SK-N-SH treated with all-trans-retinoic acid at 6 μM for 48 hours (cell line): ENCODE measurements around the gene RNASE11.

Experiments
- ATAC-seq: fragments of 200-7000 bp; cut with Tn5 transposase; 3 replicates; pipeline ENCODE4 v1.9.1; 2020; ENCODE audit warnings: mild to moderate bottlenecking, moderate library complexity
- ARNTL ChIP-seq: fragments of 450-650 bp; formaldehyde crosslinking; IDR thresholded peaks from 2 replicates; pipeline ENCODE4 v1.5.0; 2020; ENCODE audit warnings: low read depth, mild to moderate bottlenecking, moderate library complexity, borderline replicate concordance
- BACH2 ChIP-seq: fragments of 250-450 bp; sonication (Bioruptor Pico); IDR thresholded peaks from 2 replicates; pipeline ENCODE4 v1.9.0; 2021; ENCODE audit warnings: mild to moderate bottlenecking, borderline replicate concordance
- CREB5 ChIP-seq: fragments of 250-450 bp; sonication (Bioruptor Pico); IDR thresholded peaks from 2 replicates; pipeline ENCODE4 v1.5.1; 2020; ENCODE audit warnings: low read depth, mild to moderate bottlenecking, moderate library complexity
- CSDC2 ChIP-seq: fragments of 250-450 bp; sonication (Bioruptor Pico); IDR thresholded peaks from 2 replicates; pipeline ENCODE4 v1.5.0; 2020; ENCODE audit warnings: mild to moderate bottlenecking, moderate library complexity
- ESRRG ChIP-seq: fragments of 250-450 bp; sonication (Bioruptor Pico); IDR thresholded peaks from 2 replicates; pipeline ENCODE4 v1.6.1; 2021; ENCODE audit warnings: mild to moderate bottlenecking
- GLIS3 ChIP-seq: fragments of 250-450 bp; sonication (Bioruptor Pico); IDR thresholded peaks from 2 replicates; pipeline ENCODE4 v1.5.0; 2020; ENCODE audit warnings: mild to moderate bottlenecking, moderate library complexity
- ISL1 ChIP-seq: fragments of 250-450 bp; sonication (Bioruptor Pico); IDR thresholded peaks from 2 replicates; pipeline ENCODE4 v2.1.2; 2022; ENCODE audit warnings: mild to moderate bottlenecking, moderate library complexity
- PATZ1 ChIP-seq: fragments of 250-450 bp; sonication (Bioruptor Pico); IDR thresholded peaks from 2 replicates; pipeline ENCODE4 v1.8.0; 2020; ENCODE audit warnings: mild to moderate bottlenecking, moderate library complexity, borderline replicate concordance
- POU6F1 ChIP-seq: fragments of 250-450 bp; sonication (Bioruptor Pico); IDR thresholded peaks from 2 replicates; pipeline ENCODE4 v1.8.0; 2021; ENCODE audit warnings: low read depth, mild to moderate bottlenecking, moderate library complexity, borderline replicate concordance
- PPARA ChIP-seq: fragments of 250-450 bp; sonication (Bioruptor Pico); IDR thresholded peaks from 2 replicates; pipeline ENCODE4 v1.5.0; 2020; ENCODE audit warnings: mild to moderate bottlenecking, borderline replicate concordance
- SNAI2 ChIP-seq: fragments of 250-450 bp; sonication (Bioruptor Pico); IDR thresholded peaks from 2 replicates; pipeline ENCODE4 v1.5.0; 2020; ENCODE audit warnings: mild to moderate bottlenecking, moderate library complexity
- TCF4 ChIP-seq: fragments of 250-450 bp; sonication (Bioruptor Pico); IDR thresholded peaks from 2 replicates; pipeline ENCODE4 v1.8.0; 2021; ENCODE audit warnings: mild to moderate bottlenecking, moderate library complexity, borderline replicate concordance
- ZC3H10 ChIP-seq: fragments of 250-450 bp; sonication (Bioruptor Pico); IDR thresholded peaks from 2 replicates; pipeline ENCODE4 v1.5.1; 2021; ENCODE audit warnings: mild to moderate bottlenecking, moderate library complexity
- ZFP3 ChIP-seq: fragments of 250-450 bp; sonication (Bioruptor Pico); IDR thresholded peaks from 2 replicates; pipeline ENCODE4 v1.5.0; 2020; ENCODE audit warnings: mild to moderate bottlenecking, moderate library complexity
- ZFP30 ChIP-seq: fragments of 450-650 bp; formaldehyde crosslinking; IDR thresholded peaks from 2 replicates; pipeline ENCODE4 v1.5.0; 2022; ENCODE audit warnings: mild to moderate bottlenecking, moderate library complexity
- ZNF565 ChIP-seq: fragments of 450-650 bp; formaldehyde crosslinking; conservative IDR thresholded peaks from 2 replicates; pipeline ENCODE4 v1.5.0; 2020; ENCODE audit warnings: low read depth, mild to moderate bottlenecking, moderate library complexity
- ZNF70 ChIP-seq: fragments of 450-650 bp; formaldehyde crosslinking; IDR thresholded peaks from 2 replicates; pipeline ENCODE4 v1.5.0; 2020; ENCODE audit warnings: mild to moderate bottlenecking, moderate library complexity
- ZNF8 ChIP-seq: fragments of 450-650 bp; formaldehyde crosslinking; IDR thresholded peaks from 2 replicates; pipeline ENCODE4 v1.5.0; 2020; ENCODE audit warnings: mild to moderate bottlenecking, moderate library complexity
- TF ChIP-seq, protein P1 (sequence below): fragments of 250-450 bp; sonication (Bioruptor Pico); IDR thresholded peaks from 2 replicates; pipeline ENCODE4 v1.5.1; 2021; ENCODE audit warnings: mild to moderate bottlenecking, moderate library complexity

RNASE11 gene

GRCh38 chr14:20550926-20551325 lies 36.9 kb downstream of the RNASE11 start (continued):
- TF ChIP-seq POU6F1 (no peak), ZFP30 (no peak), PATZ1 (CRISPR knock-in tag) (no peak)

GRCh38 chr14:20548414-20549158 lies 39.2 kb downstream of the RNASE11 start:
- no peak for ATAC-seq
- TF ChIP-seq PATZ1 (CRISPR knock-in tag) = no peak
- TF ChIP-seq ZNF8 (CRISPR knock-in tag) = no peak
- no peak for TF ChIP-seq SNAI2 (CRISPR knock-in tag)

DNA sequence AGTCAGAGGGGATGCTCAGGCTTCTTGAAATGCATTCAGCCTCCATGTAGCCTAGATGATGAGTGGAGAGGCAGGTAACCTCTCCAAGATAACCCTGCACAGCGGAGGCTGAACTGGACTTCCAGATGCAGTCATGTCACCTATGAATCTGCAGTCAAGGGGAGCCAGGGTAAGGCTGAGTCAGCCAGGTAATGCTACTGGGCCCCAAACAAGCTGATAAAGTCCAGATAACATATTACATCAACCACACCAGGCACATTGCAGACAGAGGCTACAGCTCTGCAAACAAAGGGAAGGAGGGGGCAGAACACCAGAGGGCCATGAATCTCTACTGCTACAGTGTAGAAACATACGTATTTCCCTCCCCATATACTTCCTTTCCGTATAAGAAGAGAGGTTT lies 40.9 kb downstream of the RNASE11 start:
- no peak for ATAC-seq
- TF ChIP-seq PATZ1 (CRISPR knock-in tag) = no peak
- TF ChIP-seq, protein P1, sequence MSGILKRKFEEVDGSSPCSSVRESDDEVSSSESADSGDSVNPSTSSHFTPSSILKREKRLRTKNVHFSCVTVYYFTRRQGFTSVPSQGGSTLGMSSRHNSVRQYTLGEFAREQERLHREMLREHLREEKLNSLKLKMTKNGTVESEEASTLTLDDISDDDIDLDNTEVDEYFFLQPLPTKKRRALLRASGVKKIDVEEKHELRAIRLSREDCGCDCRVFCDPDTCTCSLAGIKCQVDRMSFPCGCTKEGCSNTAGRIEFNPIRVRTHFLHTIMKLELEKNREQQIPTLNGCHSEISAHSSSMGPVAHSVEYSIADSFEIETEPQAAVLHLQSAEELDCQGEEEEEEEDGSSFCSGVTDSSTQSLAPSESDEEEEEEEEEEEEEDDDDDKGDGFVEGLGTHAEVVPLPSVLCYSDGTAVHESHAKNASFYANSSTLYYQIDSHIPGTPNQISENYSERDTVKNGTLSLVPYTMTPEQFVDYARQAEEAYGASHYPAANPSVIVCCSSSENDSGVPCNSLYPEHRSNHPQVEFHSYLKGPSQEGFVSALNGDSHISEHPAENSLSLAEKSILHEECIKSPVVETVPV (CRISPR knock-in tag) = no peak
- no peak for TF ChIP-seq ZFP30
- no peak for TF ChIP-seq ZC3H10 (CRISPR knock-in tag)
- TF ChIP-seq ZNF70 (CRISPR knock-in tag) = no peak
- no peak for TF ChIP-seq CSDC2
- no peak for TF ChIP-seq TCF4 (CRISPR knock-in tag)
- TF ChIP-seq, all 23 proteins: peak for 0

DNA sequence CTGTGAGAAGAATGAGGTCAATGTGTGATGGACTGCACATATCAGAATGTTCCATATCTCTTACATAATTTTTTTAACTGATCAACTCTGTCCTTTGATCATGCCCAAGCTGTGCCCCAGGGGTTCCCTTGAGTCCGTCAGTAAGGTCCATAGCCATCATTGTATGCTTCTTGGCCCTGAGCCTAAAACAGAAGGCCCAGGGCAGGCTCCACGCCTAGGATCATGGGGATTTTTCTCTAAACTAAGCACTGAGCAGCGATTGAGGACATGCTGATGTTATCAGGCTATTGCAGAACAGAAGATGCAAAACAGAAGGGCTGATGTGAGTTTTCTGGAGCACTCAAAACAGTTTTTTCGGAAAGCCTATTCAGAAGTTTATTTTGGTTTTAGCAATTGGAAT lies 47.9 kb downstream of the RNASE11 start:
- TF ChIP-seq BACH2 = no peak
- no peak for TF ChIP-seq ESRRG
- no peak for TF ChIP-seq ZNF565 (CRISPR knock-in tag)
- no peak for TF ChIP-seq ARNTL
- no peak for TF ChIP-seq TCF4 (CRISPR knock-in tag)
- TF ChIP-seq ZFP3 = no peak
- TF ChIP-seq SNAI2 (CRISPR knock-in tag) = no peak
- no peak for TF ChIP-seq ISL1 (CRISPR knock-in tag)
- TF ChIP-seq POU6F1 = no peak
- no peak for TF ChIP-seq ZFP30
- no peak for TF ChIP-seq CREB5
- no peak for TF ChIP-seq GLIS3 (CRISPR knock-in tag)
- no peak for TF ChIP-seq ZNF70 (CRISPR knock-in tag)
- no peak for TF ChIP-seq PPARA (CRISPR knock-in tag)
- no peak for ATAC-seq
